ENCODE results near the gene CADM3.

DNA sequence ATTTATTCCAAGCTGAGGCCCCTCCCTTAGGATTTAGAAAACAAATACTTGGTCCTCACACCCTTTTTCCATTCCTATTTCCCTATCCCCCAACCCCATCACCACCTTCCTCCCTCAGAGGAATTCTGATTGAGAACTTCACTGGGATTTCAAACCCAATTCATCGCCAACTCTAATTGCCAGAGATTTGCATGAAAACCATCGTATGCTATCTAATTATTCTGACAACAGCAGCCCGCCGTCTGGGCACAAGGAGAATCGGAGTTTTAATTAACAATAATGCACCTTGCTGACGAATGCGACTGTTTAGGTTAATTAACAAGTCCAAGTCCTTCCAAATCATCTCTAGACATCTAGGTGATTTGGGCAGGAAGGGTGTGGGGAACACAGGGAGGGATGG, 37.6 kb downstream of the CADM3 start:
- TF ChIP-seq, protein P1, sequence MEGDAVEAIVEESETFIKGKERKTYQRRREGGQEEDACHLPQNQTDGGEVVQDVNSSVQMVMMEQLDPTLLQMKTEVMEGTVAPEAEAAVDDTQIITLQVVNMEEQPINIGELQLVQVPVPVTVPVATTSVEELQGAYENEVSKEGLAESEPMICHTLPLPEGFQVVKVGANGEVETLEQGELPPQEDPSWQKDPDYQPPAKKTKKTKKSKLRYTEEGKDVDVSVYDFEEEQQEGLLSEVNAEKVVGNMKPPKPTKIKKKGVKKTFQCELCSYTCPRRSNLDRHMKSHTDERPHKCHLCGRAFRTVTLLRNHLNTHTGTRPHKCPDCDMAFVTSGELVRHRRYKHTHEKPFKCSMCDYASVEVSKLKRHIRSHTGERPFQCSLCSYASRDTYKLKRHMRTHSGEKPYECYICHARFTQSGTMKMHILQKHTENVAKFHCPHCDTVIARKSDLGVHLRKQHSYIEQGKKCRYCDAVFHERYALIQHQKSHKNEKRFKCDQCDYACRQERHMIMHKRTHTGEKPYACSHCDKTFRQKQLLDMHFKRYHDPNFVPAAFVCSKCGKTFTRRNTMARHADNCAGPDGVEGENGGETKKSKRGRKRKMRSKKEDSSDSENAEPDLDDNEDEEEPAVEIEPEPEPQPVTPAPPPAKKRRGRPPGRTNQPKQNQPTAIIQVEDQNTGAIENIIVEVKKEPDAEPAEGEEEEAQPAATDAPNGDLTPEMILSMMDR (IDR thresholded peaks at IDR 0.05; ENCODE audit: low read depth, low read length, poor library complexity, severe bottlenecking), result no peak
- no peak for TF ChIP-seq EZH2phosphoT487 (IDR thresholded peaks at IDR 0.05; ENCODE audit: borderline replicate concordance, low read length)

Data from DOHH2 (cell line).